Endothelial cell of umbilical vein (primary cell): Measurements from ENCODE around the gene THSD4. TPM values are rescaled to one million over a fixed set of nuclear protein-coding genes. Genes with fewer than 3 reads are reported as not detected.

Experiments used
- BruUV-seq: library from RNA; stranded (reverse); fragments of 400-500 nt; replicated peaks from 2 replicates; lab custom pipeline; 2021; lab: Mats Ljungman, UMichigan
- CTCF ChIA-PET: fragments of 300-600, 350-600 bp; sonication (Branson Sonifier 250); formaldehyde crosslinking; loops from one replicate; lab custom pipeline; 2021; ENCODE audit warnings: antibody characterized with exemption, inconsistent platforms; lab: Charles Lee
- POLR2A ChIA-PET: fragments of 300-600, 350-600 bp; sonication (Branson Sonifier 250); formaldehyde crosslinking; loops from one replicate; lab custom pipeline; 2021; ENCODE audit warnings: antibody characterized with exemption, inconsistent platforms; lab: Charles Lee
- DNase-seq: peaks from one replicate; pipeline ENCODE4 v3.0.0-alpha.2; 2011; ENCODE audit warnings: low read depth, low spot score
- FAIRE-seq: peaks from 2 replicates; lab custom pipeline; 2011; peaks lifted over from hg19 to GRCh38; lab: Jason Lieb, UNC
- H2AFZ ChIP-seq: 2 replicates; pipeline ENCODE4 v1.6.0; 2012; ENCODE audit warnings: low read depth, low read length, control low read depth, inconsistent platforms
- H3K27ac ChIP-seq: 2 replicates; pipeline ENCODE4 v1.5.1; 2011; ENCODE audit warnings: low read depth, mild to moderate bottlenecking, control low read depth, low read length, moderate library complexity; ENCODE audit not compliant: insufficient read depth
- H3K27me3 ChIP-seq, 2 experiments: 2 replicates each; pipeline versions ENCODE4 v1.6.0 to v1.6.1; 2011; ENCODE audit warnings: low read length in 2 of 2, mixed read lengths in 1 of 2; ENCODE audit not compliant: control insufficient read depth in 2 of 2, insufficient read depth in 2 of 2
- H3K36me3 ChIP-seq, 2 experiments: 2 replicates in 1 of 2; 3 replicates in 1 of 2; pipeline ENCODE4 v1.5.1; 2011; ENCODE audit warnings: low read length in 2 of 2, mild to moderate bottlenecking in 1 of 2, moderate library complexity in 1 of 2; ENCODE audit not compliant: control insufficient read depth in 2 of 2, insufficient read depth in 2 of 2; ENCODE audit errors: extremely low read depth in 1 of 2
- H3K4me1 ChIP-seq: 3 replicates; pipeline ENCODE4 v1.5.1; 2011; ENCODE audit warnings: mild to moderate bottlenecking, low read length; ENCODE audit not compliant: control insufficient read depth, insufficient read depth; ENCODE audit errors: extremely low read depth
- H3K4me2 ChIP-seq: 2 replicates; pipeline ENCODE4 v1.6.1; 2011; ENCODE audit warnings: low read length, control low read depth, mixed read lengths; ENCODE audit not compliant: insufficient read depth
- H3K4me3 ChIP-seq, 3 experiments: fragments of 200-600 bp in 1 of 3; sonication (generic), shearing (Covaris generic) in 1 of 3; replicated peaks in 1 of 3; 2 replicates each; pipeline ENCODE4 v1.5.1; 2011 to 2016; ENCODE audit warnings: control low read depth in 3 of 3, low read length in 3 of 3, mild to moderate bottlenecking in 2 of 3, inconsistent platforms in 1 of 3, low read depth in 1 of 3, moderate library complexity in 1 of 3; ENCODE audit not compliant: insufficient read depth in 1 of 3
- H3K79me2 ChIP-seq: 2 replicates; pipeline ENCODE4 v1.6.0; 2012; ENCODE audit warnings: low read length, inconsistent platforms; ENCODE audit not compliant: control insufficient read depth, insufficient read depth
- H3K9ac ChIP-seq: replicated peaks from 2 replicates; pipeline ENCODE3; 2011; ENCODE audit warnings: low read length, control low read depth; ENCODE audit not compliant: insufficient read depth; ENCODE audit errors: extremely low read depth
- H3K9me1 ChIP-seq: replicated peaks from 3 replicates; pipeline ENCODE4 v1.6.0; 2011; ENCODE audit warnings: mild to moderate bottlenecking, low read length; ENCODE audit not compliant: control insufficient read depth, insufficient read depth; ENCODE audit errors: extremely low read depth
- H3K9me3 ChIP-seq: replicated peaks from 2 replicates; pipeline ENCODE4 v1.5.1; 2012; ENCODE audit warnings: low read length, inconsistent platforms; ENCODE audit not compliant: control insufficient read depth, insufficient read depth
- H4K20me1 ChIP-seq: replicated peaks from 2 replicates; pipeline ENCODE3; 2011; ENCODE audit warnings: mild to moderate bottlenecking, low read length; ENCODE audit not compliant: control insufficient read depth, insufficient read depth; ENCODE audit errors: extremely low read depth
- CTCF ChIP-seq, 2 donors: IDR thresholded peaks; 1 replicate in 1 of 2; 2 replicates in 1 of 2; pipeline ENCODE4 v1.5.1; 2011; ENCODE audit warnings: low read length in 2 of 2, mild to moderate bottlenecking in 2 of 2, moderate library complexity in 2 of 2, control low read depth in 1 of 2, inconsistent platforms in 1 of 2, low read depth in 1 of 2; ENCODE audit not compliant: insufficient read depth in 1 of 2; ENCODE audit errors: extremely low read depth in 1 of 2
- EZH2 ChIP-seq: IDR thresholded peaks from 2 replicates; pipeline ENCODE4 v1.6.1; 2012; ENCODE audit warnings: borderline replicate concordance, low read depth, mild to moderate bottlenecking, moderate library complexity, low read length, inconsistent platforms; ENCODE audit not compliant: severe bottlenecking
- FOS ChIP-seq: IDR thresholded peaks from 2 replicates; pipeline ENCODE4 v1.6.1; 2011; ENCODE audit warnings: mild to moderate bottlenecking, low read length, moderate library complexity, borderline replicate concordance; ENCODE audit not compliant: insufficient read depth
- GATA2 ChIP-seq: IDR thresholded peaks from 2 replicates; pipeline ENCODE4 v1.7.0; 2011; ENCODE audit warnings: low read depth, mild to moderate bottlenecking, moderate library complexity, mixed read lengths, low read length; ENCODE audit not compliant: insufficient read length, insufficient read depth
- JUN ChIP-seq: IDR thresholded peaks from 2 replicates; pipeline ENCODE4 v1.6.1; 2011; ENCODE audit warnings: borderline replicate concordance, low read depth; ENCODE audit not compliant: insufficient read length, insufficient read depth
- POLR2AphosphoS5 ChIP-seq: IDR thresholded peaks from 2 replicates; pipeline ENCODE4 v1.6.1; 2012; ENCODE audit warnings: low read depth, mild to moderate bottlenecking, control low read depth, low read length, moderate library complexity; ENCODE audit not compliant: insufficient read depth
- dilution Hi-C: fragments of 300-500 bp; cut with MboI; formaldehyde crosslinking; loops from one replicate; pipeline ENCODE4 v1.15.0; 2019; ENCODE audit warnings: low sequenced_read_pairs; ENCODE audit not compliant: extremely low pct_ligation_motif_present
- intact Hi-C: fragments of 100-400 bp; cut with micrococcal nuclease; formaldehyde crosslinking; loops from one replicate; pipeline ENCODE4 v1.10.0; 2022
- polyA plus RNA-seq, 4 experiments: library from polyadenylated mRNA; depleted of rRNA in 3 of 4; stranded (reverse) in 3 of 4; unstranded in 1 of 4; fragments of >200 nt; gene quantifications; 2 replicates each; pipeline versions ENCODE4 v1.2.1 to v1.2.3, GENCODE V29; 2011 to 2012; ENCODE audit warnings: missing spikeins in 1 of 4
- total RNA-seq: library from RNA; stranded (reverse); gene quantifications from 2 replicates; pipeline ENCODE4 v1.2.3, GENCODE V29; 2021

Gene THSD4
- total and polyA plus RNA-seq, 2 donors (not counting 3 experiments of a cell fraction or from before 2014, with no cell fraction given): 9.9 to 25.4 TPM

- dilution Hi-C loops: no loop called here
- H3K9ac ChIP-seq: no peak overlapping the region
- H4K20me1 ChIP-seq: no peaks in the 10 kb centered on the region
- H3K4me3 ChIP-seq: no peak overlapping the region
- DNase-seq: peak; percentile 84
- H3K79me2 ChIP-seq: no peaks in the 10 kb centered on the region
- peak; percentile 96 for FAIRE-seq
- TF ChIP-seq POLR2AphosphoS5 (peak; percentile 62), FOS (peak; percentile 97), EZH2 (no peak), JUN (peak; percentile 98), GATA2 (no peak)
- H3K27me3 ChIP-seq: no peaks in the 10 kb centered on the region
- no TSS peak for BruUV-seq
- ChIA-PET CTCF (interaction anchor here (0.8 to 2.0 kb wide), 6 partner anchors 9 to 394 kb away, joined by 3 to 26 read pairs (median 6); no protein-coding TSS in a partner anchor), POLR2A (no interaction called here)
- intact Hi-C loops: loop anchor here (1.0 to 2.0 kb wide), 3 partner anchors 9 to 29 kb away; no protein-coding TSS in a partner anchor
- H3K36me3 ChIP-seq: no peaks in the 10 kb centered on the region
- H3K4me2 ChIP-seq: peak overlapping the region; percentile 43
- no peak overlapping the region for H2AFZ ChIP-seq
- no peaks in the 10 kb centered on the region for H3K9me1 ChIP-seq
- peaks cover 4% of the 10 kb centered on the region for H3K9me3 ChIP-seq
- H3K4me1 ChIP-seq: peaks cover 9% of the 10 kb centered on the region
- peak overlapping the region; percentile 69 for H3K27ac ChIP-seq
Measured at GRCh38 chr15:71761649-71762048, 646.4 kb downstream of the THSD4 start.

- ChIA-PET POLR2A (no interaction called here), CTCF (interaction anchor here (1.2 kb wide), 1 partner anchor 16 kb away, joined by 3 read pairs; no protein-coding TSS in a partner anchor)
- BruUV-seq: no TSS peak
- Histone ChIP-seq H3K9me1 (no peaks in the 10 kb centered on the region), H3K36me3 (no peaks in the 10 kb centered on the region), H3K79me2 (no peaks in the 10 kb centered on the region), H3K4me3 (no peak overlapping the region), H4K20me1 (no peaks in the 10 kb centered on the region), H3K27me3 (no peaks in the 10 kb centered on the region), H3K4me2 (no peak overlapping the region), H3K27ac (no peak overlapping the region), H3K4me1 (no peaks in the 10 kb centered on the region), H3K9me3 (no peaks in the 10 kb centered on the region), H2AFZ (no peak overlapping the region), H3K9ac (no peak overlapping the region)
- intact Hi-C loops (no loop called here), dilution Hi-C loops (no loop called here)
- DNase-seq (no peak), FAIRE-seq (no peak)
- TF ChIP-seq EZH2 (no peak), GATA2 (no peak), CTCF (IDR thresholded peaks at IDR 0.05; ENCODE audit: extremely low read depth in 1 of 2, insufficient read depth in 1 of 2, low read depth in 1 of 2, low read length in 2 of 2) (no peak)
Measured at GRCh38 chr15:71768184-71768583, 652.9 kb downstream of the THSD4 start.
